Uterus (tissue), 2 donors: ENCODE results near the gene SPAG8.

Experiments used
- CTCF ChIP-seq, 4 experiments: fragments of 200-600 bp in 2 of 4; fragments of 450-650 bp in 2 of 4; sonication (generic) in 2 of 4; IDR thresholded peaks; one replicate each; pipeline ENCODE4 v1.5.1; 2016 to 2019; ENCODE audit warnings: antibody characterized with exemption in 4 of 4, mild to moderate bottlenecking in 2 of 4, moderate library complexity in 1 of 4
- POLR2A ChIP-seq, 2 donors: fragments of 450-650 bp; IDR thresholded peaks; one replicate each; pipeline ENCODE4 v1.6.1; 2016; ENCODE audit warnings: antibody characterized with exemption in 2 of 2, mild to moderate bottlenecking in 1 of 2, moderate library complexity in 1 of 2

- TF ChIP-seq CTCF (IDR thresholded peaks at IDR 0.05) (no peak), POLR2A (IDR thresholded peaks at IDR 0.05) (no peak)
Observed at GRCh38 chr9:35771943-35772342, 40.1 kb downstream of the SPAG8 start.
